Stimulated activated CD8-positive, alpha-beta memory T cell treated with anti-CD3 and anti-CD28 coated beads, Interleukin-4, amount 100 ng/mL, for 4 hours (primary cell): Measurements from ENCODE around the gene YAF2.

Experiments used
- DNase-seq, 2 donors: peaks; one replicate each; pipeline ENCODE4 v3.0.0-alpha.2; 2020; ENCODE audit warnings: low read depth in 2 of 2, low spot score in 1 of 2

Gene YAF2

GRCh38 chr12:42238240-42239140, at the start of gene YAF2:
YAF2 (minus strand) TSS chr12:42238248; CDS start chr12:42238180, 68 bp downstream.
- DNase-seq, result peak; percentile 66 to 79

GRCh38 chr12:42286741-42287140, 48.7 kb upstream of the YAF2 start:
- no peak for DNase-seq

GRCh38 chr12:42285431-42285830, 47.4 kb upstream of the YAF2 start:
- no peak for DNase-seq

DNA sequence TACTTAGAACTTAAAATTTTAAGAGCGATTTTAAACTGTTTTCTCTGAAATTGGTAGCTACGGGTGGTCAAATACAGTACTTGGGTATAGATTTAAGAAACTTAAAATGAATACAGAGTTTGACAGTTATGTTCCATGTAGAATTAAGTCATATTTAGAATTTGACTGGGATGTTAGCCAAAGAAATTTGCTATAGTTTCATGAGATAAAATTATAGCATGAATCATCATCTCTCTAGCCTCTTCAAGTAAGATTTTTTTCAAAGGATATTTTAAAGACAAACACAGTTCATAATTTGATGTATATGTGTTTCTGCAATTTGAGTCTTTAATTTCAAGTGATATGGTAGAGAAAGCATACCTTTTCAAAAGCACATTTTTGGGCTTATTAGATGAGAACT, 46.8 kb upstream of the YAF2 start:
- DNase-seq, result no peak

- no peak for DNase-seq
Observed at GRCh38 chr12:42284157-42284556, 46.1 kb upstream of the YAF2 start.

DNA sequence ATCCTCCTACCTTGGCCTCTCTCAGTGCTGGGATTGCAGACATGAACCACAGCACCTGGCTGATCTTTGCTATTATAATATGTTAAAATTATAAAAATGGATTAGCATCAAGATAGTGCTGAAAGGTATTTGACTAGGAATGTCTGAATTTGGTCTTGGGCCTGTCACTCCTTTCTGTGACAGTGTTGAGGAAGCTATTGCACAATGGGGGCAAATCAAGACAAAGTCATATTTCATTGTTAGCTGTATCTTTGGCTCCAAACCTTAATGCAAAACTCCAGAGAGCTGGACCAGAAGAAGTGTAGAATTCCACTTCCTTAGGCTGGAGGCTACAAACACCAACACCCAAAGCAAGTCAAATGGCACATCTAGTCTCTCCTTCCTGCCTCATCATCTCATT, 45.7 kb upstream of the YAF2 start:
- no peak for DNase-seq

- no peak for DNase-seq
Observed at GRCh38 chr12:42282294-42282693, 44.2 kb upstream of the YAF2 start.

GRCh38 chr12:42281844-42282243, 43.8 kb upstream of the YAF2 start:
- no peak for DNase-seq

DNA sequence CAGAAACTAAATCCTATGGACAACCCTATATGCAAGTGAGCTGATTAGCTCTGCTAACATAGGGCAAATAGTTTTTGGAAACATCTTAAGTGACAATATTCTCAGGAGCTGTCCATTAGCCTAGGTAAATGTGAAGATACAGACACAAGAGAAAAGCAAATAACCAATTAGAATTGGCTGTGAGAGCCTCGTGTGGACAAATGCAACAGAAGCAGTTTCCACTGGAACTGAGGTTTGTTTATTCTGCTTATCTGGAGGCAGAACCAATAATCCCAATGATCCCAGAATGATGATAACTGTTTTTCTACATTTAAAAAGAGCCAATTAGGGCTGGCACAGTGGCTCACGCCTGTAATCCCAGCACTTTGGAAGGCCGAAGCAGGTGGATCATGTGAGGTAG, 43.2 kb upstream of the YAF2 start:
- no peak for DNase-seq

DNA sequence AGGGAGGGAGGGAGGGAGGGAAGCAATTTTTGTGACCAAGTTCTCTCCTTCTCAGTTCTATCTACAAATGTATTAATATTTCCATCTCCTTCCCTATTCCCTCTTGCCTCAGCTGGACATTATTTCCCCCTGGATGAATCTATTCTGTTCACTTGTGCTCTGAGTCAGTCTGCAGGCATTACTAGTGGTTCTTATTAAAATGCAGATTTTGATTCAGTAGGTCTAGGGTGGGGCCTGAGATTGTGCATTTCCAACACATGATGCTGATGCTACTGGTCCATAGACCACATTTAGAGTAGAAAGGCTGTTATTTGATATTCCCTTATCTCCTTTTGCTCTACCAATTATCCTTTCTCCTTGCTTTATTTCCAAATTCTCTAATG, 40.1 kb upstream of the YAF2 start:
- DNase-seq, result no peak

DNA sequence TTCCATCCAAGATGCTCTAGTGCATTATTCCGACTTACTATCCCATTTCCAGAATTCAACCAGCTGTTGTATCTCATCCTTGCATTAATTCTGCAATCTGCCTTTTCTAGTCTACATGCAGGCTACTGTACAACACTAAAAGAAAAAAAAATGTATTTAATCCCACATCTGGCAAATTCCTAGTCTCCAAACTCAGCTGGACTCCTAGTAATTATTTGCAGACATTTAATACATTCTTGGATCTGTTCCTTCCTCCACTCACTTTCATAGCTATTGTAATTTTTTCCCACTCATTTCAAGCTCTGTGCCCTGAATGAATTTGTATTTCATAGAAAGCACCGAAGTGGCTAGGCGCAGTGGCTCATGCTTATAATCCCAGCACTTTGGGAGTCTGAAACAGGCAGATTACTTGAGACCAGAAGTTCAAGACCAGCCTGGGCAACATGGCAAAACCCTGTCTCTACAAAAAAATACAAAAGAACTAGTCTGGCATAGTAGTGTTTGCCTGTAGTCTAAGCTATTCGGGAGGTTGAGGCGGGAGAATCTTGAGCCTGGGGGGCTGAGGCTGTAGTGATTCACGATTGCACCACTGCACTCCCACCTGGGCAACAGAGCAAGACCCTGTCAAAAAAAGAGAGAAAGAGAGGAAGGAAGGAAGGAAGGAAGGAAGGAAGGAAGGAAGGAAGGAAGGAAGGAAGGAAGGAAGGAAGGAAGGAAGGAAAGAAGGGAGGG, 39.5 kb upstream of the YAF2 start:
- no peak for DNase-seq

DNA sequence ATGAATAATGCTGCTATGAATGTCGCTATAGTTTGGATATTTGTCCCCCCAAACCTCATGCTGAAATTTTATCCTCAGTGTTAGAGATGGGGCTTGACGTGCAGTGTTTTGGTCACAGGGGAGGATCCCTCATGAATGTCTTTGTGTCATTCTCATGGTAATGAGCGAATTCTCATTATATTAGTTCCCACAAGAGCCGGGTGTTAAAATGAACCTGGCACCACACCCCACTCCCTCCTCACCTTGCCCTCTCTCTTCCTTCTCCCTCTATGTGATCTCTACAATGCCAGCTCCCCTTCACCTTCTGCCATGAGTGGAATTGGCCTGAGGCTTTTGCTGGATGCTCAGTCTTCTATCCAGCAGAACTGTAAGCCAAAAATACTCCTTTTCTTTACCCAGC, 37.5 kb upstream of the YAF2 start:
- no peak for DNase-seq

DNA sequence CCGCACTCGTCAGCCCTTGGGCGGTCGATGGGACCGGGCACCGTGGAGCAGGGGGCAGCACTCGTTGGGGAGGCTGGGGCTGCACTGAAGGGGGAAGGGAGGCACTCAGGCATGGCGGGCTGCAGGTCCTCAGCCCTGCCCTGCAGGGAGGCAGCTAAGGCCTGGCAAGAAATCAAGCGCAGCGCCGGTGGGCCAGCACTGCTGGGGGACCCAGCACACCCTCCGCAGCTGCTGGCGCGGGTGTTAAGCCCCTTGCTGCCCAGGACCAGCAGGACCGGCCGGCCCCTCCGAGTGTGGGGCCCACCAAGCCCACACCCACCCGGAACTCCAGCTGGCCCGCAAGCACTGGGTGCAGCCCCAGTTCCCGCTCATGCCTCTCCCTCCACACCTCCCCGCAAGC, 35.7 kb upstream of the YAF2 start:
- no peak for DNase-seq

DNA sequence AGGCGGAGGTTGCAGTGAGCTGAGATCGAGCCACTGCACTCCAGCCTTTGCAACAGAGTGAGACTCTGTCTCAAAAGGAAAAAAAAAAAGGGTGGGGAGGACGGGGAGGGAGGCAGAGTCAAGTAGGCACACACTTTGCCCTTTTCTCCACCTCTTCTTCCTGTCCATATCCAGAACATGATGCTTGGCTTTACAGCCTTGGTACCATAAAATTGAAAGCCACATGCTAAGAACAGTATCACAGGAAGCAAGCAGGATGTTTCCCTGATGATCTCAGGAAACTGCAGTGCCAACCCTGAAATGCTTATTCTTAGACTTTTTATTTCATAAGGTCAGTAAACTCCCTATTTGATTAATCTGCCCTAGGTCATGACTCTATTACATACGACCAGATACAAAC, 32.5 kb upstream of the YAF2 start:
- no peak for DNase-seq

- DNase-seq, result no peak
Observed at GRCh38 chr12:42267413-42268190, 29.6 kb upstream of the YAF2 start.

DNA sequence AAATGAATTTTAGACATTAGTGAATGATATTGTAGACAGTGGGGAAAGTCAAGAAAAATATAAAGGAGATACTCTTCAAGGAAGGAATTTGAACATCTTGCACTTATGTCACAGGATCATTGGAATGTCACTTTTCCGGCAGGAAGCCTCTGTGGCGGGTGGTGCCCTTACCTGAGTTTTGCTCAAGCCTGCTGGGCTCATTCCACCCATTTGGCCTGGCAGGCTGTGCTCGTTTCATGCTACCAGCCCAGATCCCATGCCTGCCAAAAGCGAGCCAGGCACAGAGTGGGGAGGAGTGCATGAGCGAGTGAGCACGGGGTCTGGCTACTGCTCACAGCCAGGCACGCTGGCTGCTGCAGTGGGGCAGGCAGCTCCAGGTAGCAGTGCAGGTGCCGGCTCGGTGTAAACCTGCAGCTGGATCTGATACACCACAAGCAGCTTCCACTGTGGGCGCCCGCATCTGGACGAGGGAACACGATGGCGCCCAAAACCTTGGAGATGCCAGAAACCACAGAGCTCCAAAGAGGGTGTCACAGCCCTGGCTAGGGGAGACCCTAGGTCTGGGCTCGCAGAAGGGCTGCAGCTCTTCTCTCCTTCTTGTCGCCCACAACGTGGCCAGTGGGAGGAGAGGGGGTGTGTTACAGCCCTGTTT, 28.7 kb upstream of the YAF2 start:
- no peak for DNase-seq

- no peak for DNase-seq
Observed at GRCh38 chr12:42262271-42262670, 24.2 kb upstream of the YAF2 start.

- DNase-seq, result no peak
Observed at GRCh38 chr12:42261708-42262107, 23.7 kb upstream of the YAF2 start.

- DNase-seq, result no peak
Observed at GRCh38 chr12:42260518-42260917, 22.5 kb upstream of the YAF2 start.

- no peak for DNase-seq
Observed at GRCh38 chr12:42259699-42260098, 21.7 kb upstream of the YAF2 start.

DNA sequence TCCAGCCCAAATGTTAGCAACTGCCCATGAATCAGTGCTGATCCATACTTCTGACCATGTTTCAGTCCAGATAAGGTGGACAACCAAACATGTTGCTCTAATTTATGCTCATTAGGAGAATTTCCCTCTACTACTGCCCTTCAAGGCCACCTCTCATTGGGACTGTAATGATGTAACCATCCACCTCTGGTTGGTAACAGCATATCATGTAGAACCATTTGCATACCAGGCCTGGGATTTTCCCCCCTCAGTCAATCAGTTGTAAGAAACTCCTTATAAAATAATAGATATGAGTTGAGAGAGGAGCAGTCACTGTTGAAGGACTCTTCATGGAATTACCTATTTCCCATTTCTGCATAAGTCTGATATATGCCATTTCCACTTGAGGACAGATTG, 17.8 kb upstream of the YAF2 start:
- DNase-seq, result no peak
